ENCODE data around the gene MICAL2. TPM values are rescaled to one million over a fixed set of nuclear protein-coding genes. Genes with fewer than 3 reads are reported as not detected.

The MICAL2 gene
- total RNA-seq, 1 donor from 2014 or later, result 20.8 TPM

DNA sequence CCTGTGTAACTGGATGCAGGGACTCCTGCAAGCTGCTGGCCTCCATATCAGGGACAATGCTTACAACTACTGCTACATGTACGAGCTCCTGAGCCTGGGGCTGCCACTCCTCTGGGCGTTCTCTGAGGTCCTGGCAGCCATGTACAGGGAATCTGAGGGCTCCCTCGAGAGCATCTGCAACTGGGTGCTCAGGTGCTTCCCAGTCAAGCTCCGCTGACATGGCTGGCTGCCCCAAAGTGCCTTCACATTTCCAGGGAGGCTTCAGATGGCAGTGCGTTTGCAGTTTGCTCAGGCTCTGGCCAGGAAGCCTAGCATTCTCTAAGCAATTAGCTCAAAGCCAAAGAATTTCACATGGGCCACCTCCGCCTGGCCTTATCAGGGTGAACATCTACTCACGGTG is 149.6 kb downstream of the MICAL2 start:
- Mint-ChIP-seq H3K36me3 (ENCODE audit: unreplicated experiment) (peaks cover 10% of the 10 kb centered on the region), H3K4me1 (ENCODE audit: unreplicated experiment) (no peaks in the 10 kb centered on the region), H3K27ac (ENCODE audit: unreplicated experiment) (no peak overlapping the region), H3K27me3 (ENCODE audit: unreplicated experiment) (no peaks in the 10 kb centered on the region), H3K9me3 (ENCODE audit: unreplicated experiment) (no peaks in the 10 kb centered on the region), H3K4me3 (ENCODE audit: unreplicated experiment) (no peak overlapping the region)
- no peak for TF ChIP-seq CTCF (IDR thresholded peaks at IDR 0.05)
- DNase-seq (ENCODE audit: extremely low spot score, unreplicated experiment), result no peak

DNA sequence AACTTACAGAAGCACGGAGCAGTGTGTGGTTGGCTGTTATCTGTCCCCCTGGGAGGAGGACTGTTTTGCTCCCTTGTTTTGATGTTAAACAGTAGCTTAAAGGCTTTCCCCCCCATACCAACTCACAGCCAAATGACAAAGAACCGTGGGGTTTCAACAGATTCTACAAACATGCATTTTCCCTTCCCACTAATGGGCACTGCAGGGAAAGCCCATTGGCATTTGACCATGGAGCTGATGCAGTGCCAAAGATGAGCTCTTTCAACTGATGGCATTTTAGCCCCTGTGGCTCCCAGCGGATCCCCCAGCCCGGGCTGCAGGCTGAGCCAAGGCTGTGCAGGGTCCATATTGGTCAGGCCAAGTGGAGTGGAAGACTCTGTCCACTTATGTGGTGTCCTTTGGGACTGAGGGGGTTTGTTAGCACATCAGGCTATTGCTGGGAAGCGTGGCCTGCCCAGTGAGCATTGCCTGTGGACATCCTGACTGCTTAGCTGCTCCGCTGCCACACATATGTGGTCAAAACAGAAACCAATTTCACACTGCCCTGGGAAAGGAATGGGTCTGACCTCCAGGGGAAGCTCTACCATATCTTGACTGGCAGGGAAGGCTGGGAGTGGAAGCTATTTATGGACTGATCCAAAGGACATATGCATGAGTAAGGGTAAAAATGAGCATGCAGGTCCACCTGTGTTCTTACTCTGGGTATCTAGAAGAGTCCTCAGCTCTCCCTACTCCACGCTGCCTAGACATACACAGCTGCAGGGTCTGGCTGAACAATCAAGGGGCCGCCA is 150.5 kb downstream of the MICAL2 start:
- Mint-ChIP-seq H3K4me3 (ENCODE audit: unreplicated experiment) (no peak overlapping the region), H3K9me3 (ENCODE audit: unreplicated experiment) (no peaks in the 10 kb centered on the region), H3K27me3 (ENCODE audit: unreplicated experiment) (no peaks in the 10 kb centered on the region), H3K4me1 (ENCODE audit: unreplicated experiment) (peaks cover 2% of the 10 kb centered on the region), H3K36me3 (ENCODE audit: unreplicated experiment) (peaks cover 10% of the 10 kb centered on the region), H3K27ac (ENCODE audit: unreplicated experiment) (no peak overlapping the region)
- DNase-seq (ENCODE audit: extremely low spot score, unreplicated experiment), result no peak
- no peak for TF ChIP-seq CTCF (IDR thresholded peaks at IDR 0.05)

DNA sequence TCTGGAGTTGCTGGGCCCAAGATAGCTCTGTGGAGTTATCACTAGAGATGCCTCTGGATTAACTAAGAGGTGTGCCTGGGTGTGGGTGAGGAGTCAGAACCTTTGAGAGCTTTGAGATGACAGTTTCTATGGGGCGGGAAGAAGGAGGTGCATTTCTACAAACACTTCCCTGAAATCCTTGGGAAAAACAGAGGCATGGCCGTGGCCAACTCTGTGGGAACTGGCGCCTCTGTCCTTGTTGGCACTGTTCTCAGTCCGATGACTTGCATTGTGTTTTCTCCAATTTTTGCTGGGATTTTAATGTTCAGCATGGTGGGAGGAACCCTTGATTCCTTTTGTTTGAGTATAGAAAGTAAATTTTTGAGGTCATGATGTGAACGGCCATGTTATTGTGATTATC is 151.2 kb downstream of the MICAL2 start:
- Mint-ChIP-seq H3K36me3 (ENCODE audit: unreplicated experiment) (peaks cover 10% of the 10 kb centered on the region), H3K27ac (ENCODE audit: unreplicated experiment) (no peak overlapping the region), H3K27me3 (ENCODE audit: unreplicated experiment) (no peaks in the 10 kb centered on the region), H3K4me3 (ENCODE audit: unreplicated experiment) (no peak overlapping the region), H3K4me1 (ENCODE audit: unreplicated experiment) (peaks cover 3% of the 10 kb centered on the region), H3K9me3 (ENCODE audit: unreplicated experiment) (no peaks in the 10 kb centered on the region)
- TF ChIP-seq CTCF (IDR thresholded peaks at IDR 0.05), result no peak
- no peak for DNase-seq (ENCODE audit: extremely low spot score, unreplicated experiment)

DNA sequence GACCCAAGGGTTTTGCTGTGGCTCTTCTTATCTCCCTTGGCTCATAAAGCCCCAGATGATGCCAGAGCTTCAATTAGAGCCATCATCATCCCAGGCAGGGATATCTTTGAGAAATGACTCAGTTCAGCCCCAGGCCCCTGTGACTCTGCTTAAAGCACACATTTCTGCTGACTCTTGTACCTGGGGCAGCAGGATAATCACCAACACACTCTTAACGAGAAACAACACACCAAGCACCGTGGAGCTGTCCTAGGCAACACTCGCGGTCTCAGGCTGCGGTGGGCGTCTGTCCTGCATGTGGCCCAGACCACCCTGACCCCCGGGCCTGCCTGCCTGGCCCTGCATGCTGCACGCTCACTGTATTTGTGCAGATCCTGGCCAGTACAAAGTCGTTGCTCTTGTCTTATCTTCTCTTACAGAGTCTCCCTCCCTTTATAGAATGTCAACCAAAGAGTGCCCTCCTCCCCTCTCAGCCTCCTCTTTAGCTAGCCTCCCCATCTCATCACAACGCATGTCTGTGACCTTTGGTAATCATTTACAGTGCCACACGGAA is 152.8 kb downstream of the MICAL2 start:
- no peak overlapping the region for H3K27ac Mint-ChIP-seq (ENCODE audit: unreplicated experiment)
- no peak for DNase-seq (ENCODE audit: extremely low spot score, unreplicated experiment)
- no peaks in the 10 kb centered on the region for H3K9me3 Mint-ChIP-seq (ENCODE audit: unreplicated experiment)
- no peak for TF ChIP-seq CTCF (IDR thresholded peaks at IDR 0.05)
- no peaks in the 10 kb centered on the region for H3K27me3 Mint-ChIP-seq (ENCODE audit: unreplicated experiment)
- H3K36me3 Mint-ChIP-seq (ENCODE audit: unreplicated experiment), result peaks cover 10% of the 10 kb centered on the region
- peaks cover 7% of the 10 kb centered on the region for H3K4me1 Mint-ChIP-seq (ENCODE audit: unreplicated experiment)
- H3K4me3 Mint-ChIP-seq (ENCODE audit: unreplicated experiment), result no peak overlapping the region

DNA sequence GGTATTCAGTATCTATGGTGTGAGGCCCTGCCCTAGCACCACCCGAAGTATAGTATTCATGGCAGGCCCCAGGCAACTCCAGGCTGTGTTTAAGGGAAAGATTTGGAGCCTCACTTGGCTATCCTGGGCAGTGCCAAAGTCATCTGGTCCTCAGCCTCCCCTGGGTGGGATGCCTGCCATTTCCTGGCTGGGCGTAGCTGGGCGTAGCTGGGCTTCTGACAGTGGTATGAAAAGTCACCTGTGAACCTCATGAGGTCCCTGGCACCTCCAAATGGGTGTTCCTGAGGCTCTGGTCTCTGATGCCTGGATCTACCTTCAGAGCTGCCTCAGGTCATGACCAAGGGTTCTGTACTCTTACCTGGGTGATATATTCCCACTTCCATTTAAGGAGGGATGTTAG is 154.0 kb downstream of the MICAL2 start:
- H3K27me3 Mint-ChIP-seq (ENCODE audit: unreplicated experiment), result no peaks in the 10 kb centered on the region
- no peaks in the 10 kb centered on the region for H3K9me3 Mint-ChIP-seq (ENCODE audit: unreplicated experiment)
- peaks cover 18% of the 10 kb centered on the region for H3K4me1 Mint-ChIP-seq (ENCODE audit: unreplicated experiment)
- H3K36me3 Mint-ChIP-seq (ENCODE audit: unreplicated experiment), result peaks cover 10% of the 10 kb centered on the region
- no peak overlapping the region for H3K27ac Mint-ChIP-seq (ENCODE audit: unreplicated experiment)
- DNase-seq (ENCODE audit: extremely low spot score, unreplicated experiment), result no peak
- TF ChIP-seq CTCF (IDR thresholded peaks at IDR 0.05), result no peak
- no peak overlapping the region for H3K4me3 Mint-ChIP-seq (ENCODE audit: unreplicated experiment)

Measured in osteocyte (in vitro differentiated cells).